HCT116 (cell line): ENCODE measurements around the gene SMC6.

Experiments used
- CEBPB ChIP-seq: IDR thresholded peaks from 2 replicates; pipeline ENCODE4 v1.6.1; 2012; ENCODE audit warnings: low read depth
- CTCF ChIP-seq, 3 experiments: fragments of 200-600 bp in 1 of 3; sonication (generic) in 1 of 3; IDR thresholded peaks in 2 of 3; conservative IDR thresholded peaks in 1 of 3; 2 replicates each; pipeline ENCODE4 v1.5.1; 2012 to 2017; ENCODE audit warnings: low read depth in 2 of 3, low read length in 2 of 3, antibody characterized with exemption in 1 of 3, borderline replicate concordance in 1 of 3, control low read depth in 1 of 3, mild to moderate bottlenecking in 1 of 3, mixed read lengths in 1 of 3, mixed run types in 1 of 3, moderate library complexity in 1 of 3; ENCODE audit not compliant: insufficient read depth in 1 of 3
- EGR1 ChIP-seq: IDR thresholded peaks from 2 replicates; pipeline ENCODE4 v1.6.1; 2012; ENCODE audit warnings: low read depth
- EZH2 ChIP-seq: fragments of 200-600 bp; sonication (generic); IDR thresholded peaks from 2 replicates; pipeline ENCODE4 v1.6.1; 2017; ENCODE audit warnings: antibody characterized with exemption, mixed run types
- EZH2phosphoT487 ChIP-seq: fragments of 200-600 bp; IDR thresholded peaks from 2 replicates; pipeline ENCODE4 v1.6.1; 2018; ENCODE audit warnings: antibody characterized with exemption, borderline replicate concordance
- POLR2A ChIP-seq: IDR thresholded peaks from 2 replicates; pipeline ENCODE4 v1.7.0; 2011; ENCODE audit warnings: borderline replicate concordance; ENCODE audit not compliant: insufficient read depth, insufficient read length; ENCODE audit errors: extremely low read depth
- POLR2AphosphoS5 ChIP-seq: IDR thresholded peaks from 2 replicates; pipeline ENCODE4 v1.6.1; 2011; ENCODE audit warnings: mild to moderate bottlenecking, low read depth, low read length, moderate library complexity
- RAD21 ChIP-seq: IDR thresholded peaks from 2 replicates; pipeline ENCODE4 v1.6.1; 2012; ENCODE audit warnings: low read depth, mild to moderate bottlenecking
- SIN3A ChIP-seq: IDR thresholded peaks from 2 replicates; pipeline ENCODE4 v1.6.1; 2012; ENCODE audit warnings: low read depth
- SP1 ChIP-seq: IDR thresholded peaks from 2 replicates; pipeline ENCODE4 v1.6.1; 2012; ENCODE audit warnings: low read depth
- SRF ChIP-seq: IDR thresholded peaks from 2 replicates; pipeline ENCODE4 v1.6.1; 2012; ENCODE audit warnings: low read depth
- ZBTB33 ChIP-seq: IDR thresholded peaks from 2 replicates; pipeline ENCODE4 v1.6.1; 2011; ENCODE audit warnings: mild to moderate bottlenecking, low read length, moderate library complexity; ENCODE audit not compliant: insufficient replicate concordance; ENCODE audit errors: extremely low read depth
- ZFX ChIP-seq: fragments of 450-650 bp; IDR thresholded peaks from 2 replicates; pipeline ENCODE4 v1.6.1; 2017
- TF ChIP-seq, protein P1 (sequence below): IDR thresholded peaks from 2 replicates; pipeline ENCODE4 v1.6.1; 2012

DNA sequence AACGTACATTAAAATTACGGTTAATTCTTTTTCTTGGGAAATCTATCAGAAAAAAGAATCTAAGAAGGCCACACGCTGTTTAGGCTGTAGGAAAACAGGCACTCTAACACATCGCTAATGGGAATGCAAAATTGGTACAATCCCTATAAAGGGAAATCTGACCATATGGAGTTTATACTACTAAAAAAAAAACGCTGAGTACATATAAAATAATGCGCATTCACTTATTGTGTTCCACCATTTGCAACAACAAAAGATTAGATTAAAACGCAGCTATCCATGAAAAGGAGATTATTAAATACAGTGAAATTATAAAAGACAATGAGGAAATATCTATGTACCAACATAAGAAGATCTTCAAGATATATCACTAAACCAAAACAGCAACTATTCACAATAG, 62.8 kb downstream of the SMC6 start:
- TF ChIP-seq ZBTB33 (no peak), ZFX (no peak), CTCF (IDR thresholded peaks at IDR 0.05 in 2 of 3, conservative IDR thresholded peaks at IDR 0.05 in 1 of 3; ENCODE audit: borderline replicate concordance in 1 of 3, insufficient read depth in 1 of 3, low read depth in 2 of 3, low read length in 2 of 3) (no peak), POLR2A (no peak), EZH2 (no peak), POLR2AphosphoS5 (no peak), SIN3A (no peak), EZH2phosphoT487 (no peak), SRF (no peak), EGR1 (no peak), RAD21 (no peak), CEBPB (no peak), SP1 (no peak)
- TF ChIP-seq, protein P1, sequence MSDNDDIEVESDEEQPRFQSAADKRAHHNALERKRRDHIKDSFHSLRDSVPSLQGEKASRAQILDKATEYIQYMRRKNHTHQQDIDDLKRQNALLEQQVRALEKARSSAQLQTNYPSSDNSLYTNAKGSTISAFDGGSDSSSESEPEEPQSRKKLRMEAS, result no peak
